GM18858 (cell line): ENCODE measurements around the gene RNF32.
"Not testable (repeated sequence)": the region's sequence is repeated elsewhere in the genome, so short reads cannot be mapped to it uniquely, and the experiment has no call there.

Experiments
- ATAC-seq: cut with Tn5 transposase; IDR thresholded peaks from one replicate; pipeline ENCODE4 v1.9.1; 2021; ENCODE audit not compliant: unreplicated experiment

RNF32 gene

GRCh38 chr7:156640949-156641485 is 443 bp downstream of the RNF32 start:
- ATAC-seq: peak; percentile 32

GRCh38 chr7:156642306-156643045 is 1.9 kb downstream of the RNF32 start:
- no peak for ATAC-seq

- ATAC-seq: not testable (repeated sequence)
Measured at GRCh38 chr7:156647330-156647729, 6.8 kb downstream of the RNF32 start.

GRCh38 chr7:156650042-156650441 is 9.5 kb downstream of the RNF32 start:
- ATAC-seq: no peak

GRCh38 chr7:156651474-156651873 is 10.9 kb downstream of the RNF32 start:
- ATAC-seq: no peak

- ATAC-seq: no peak
Measured at GRCh38 chr7:156652886-156653568, 12.5 kb downstream of the RNF32 start.

- ATAC-seq: no peak
Measured at GRCh38 chr7:156654511-156655234, 14.1 kb downstream of the RNF32 start.

GRCh38 chr7:156655251-156655650 is 14.7 kb downstream of the RNF32 start:
- ATAC-seq: no peak

GRCh38 chr7:156655983-156656382 is 15.4 kb downstream of the RNF32 start:
- no peak for ATAC-seq

GRCh38 chr7:156656598-156656997 is 16.0 kb downstream of the RNF32 start:
- no peak for ATAC-seq

GRCh38 chr7:156657681-156658080 is 17.1 kb downstream of the RNF32 start:
- no peak for ATAC-seq

GRCh38 chr7:156659203-156659602 is 18.6 kb downstream of the RNF32 start:
- no peak for ATAC-seq

- no peak for ATAC-seq
Measured at GRCh38 chr7:156659961-156660360, 19.4 kb downstream of the RNF32 start.

- ATAC-seq: no peak
Measured at GRCh38 chr7:156661637-156662036, 21.1 kb downstream of the RNF32 start.

- no peak for ATAC-seq
Measured at GRCh38 chr7:156662277-156662676, 21.7 kb downstream of the RNF32 start.

GRCh38 chr7:156665101-156665500 is 24.5 kb downstream of the RNF32 start:
- ATAC-seq: no peak

- no peak for ATAC-seq
Measured at GRCh38 chr7:156666368-156667109, 26.0 kb downstream of the RNF32 start.

- no peak for ATAC-seq
Measured at GRCh38 chr7:156667110-156667426, 26.5 kb downstream of the RNF32 start.

GRCh38 chr7:156668130-156668741 is 27.7 kb downstream of the RNF32 start:
- ATAC-seq: no peak

- ATAC-seq: no peak
Measured at GRCh38 chr7:156669035-156669828, 28.7 kb downstream of the RNF32 start.
